NT2/D1 (cell line): ENCODE measurements around the gene CYP11A1.

Experiments used
- SUZ12 ChIP-seq: IDR thresholded peaks from 2 replicates; pipeline ENCODE4 v1.6.1; 2011; ENCODE audit not compliant: insufficient read length, insufficient read depth; ENCODE audit errors: extremely low read depth
- YY1 ChIP-seq: IDR thresholded peaks from 2 replicates; pipeline ENCODE4 v1.6.1; 2011; ENCODE audit not compliant: insufficient read length, insufficient read depth
- ZNF274 ChIP-seq: IDR thresholded peaks from 2 replicates; pipeline ENCODE4 v1.6.1; 2011; ENCODE audit warnings: mild to moderate bottlenecking, low read depth, low read length

GRCh38 chr15:74320352-74321247, 46.8 kb downstream of the CYP11A1 start:
- TF ChIP-seq YY1 (no peak), SUZ12 (no peak), ZNF274 (no peak)
